ENCODE results near the gene CCDC85B.
"Not testable (repeated sequence)": the region's sequence is repeated elsewhere in the genome, so short reads cannot be mapped to it uniquely, and the experiment has no call there.

Gene CCDC85B
- total RNA-seq = 35.0 to 46.7 (median 39.0) reads per million in 3 experiments

DNA sequence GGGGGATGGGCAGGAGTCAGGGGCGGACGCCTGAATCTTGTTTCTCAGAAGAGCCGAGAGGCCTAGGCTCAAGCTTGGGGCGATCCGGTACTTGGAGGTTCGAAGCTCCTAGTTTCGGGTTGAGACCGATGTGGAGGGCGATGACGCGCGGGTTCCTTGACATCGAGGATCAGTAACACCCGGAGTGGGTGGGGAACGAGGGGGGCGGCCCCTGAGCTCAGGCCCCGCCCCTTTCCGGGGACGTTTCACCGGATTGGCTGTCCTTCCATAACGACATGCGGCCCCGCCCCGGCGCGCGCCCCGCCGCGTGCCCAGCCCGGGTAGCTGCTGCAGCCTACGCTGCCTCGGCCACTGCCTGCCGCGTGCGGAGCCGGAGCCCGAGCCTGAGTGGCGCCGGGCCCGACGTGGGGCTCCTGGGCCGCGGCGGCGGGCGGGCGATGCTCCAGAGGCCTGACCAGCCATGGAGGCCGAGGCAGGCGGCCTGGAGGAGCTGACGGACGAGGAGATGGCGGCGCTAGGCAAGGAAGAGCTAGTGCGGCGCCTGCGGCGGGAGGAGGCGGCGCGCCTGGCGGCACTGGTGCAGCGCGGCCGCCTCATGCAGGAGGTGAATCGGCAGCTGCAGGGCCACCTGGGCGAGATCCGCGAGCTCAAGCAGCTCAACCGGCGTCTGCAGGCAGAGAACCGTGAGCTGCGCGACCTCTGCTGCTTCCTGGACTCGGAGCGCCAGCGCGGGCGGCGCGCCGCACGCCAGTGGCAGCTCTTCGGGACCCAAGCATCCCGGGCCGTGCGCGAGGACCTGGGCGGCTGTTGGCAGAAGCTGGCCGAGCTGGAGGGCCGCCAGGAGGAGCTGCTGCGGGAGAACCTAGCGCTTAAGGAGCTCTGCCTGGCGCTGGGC lies at the start of gene CCDC85B:
CCDC85B (plus strand) TSS at position 350 of the 895 bp plus-strand sequence; CDS start at position 461, 111 bp downstream.
- DNase-seq = peak; percentile 98

DNA sequence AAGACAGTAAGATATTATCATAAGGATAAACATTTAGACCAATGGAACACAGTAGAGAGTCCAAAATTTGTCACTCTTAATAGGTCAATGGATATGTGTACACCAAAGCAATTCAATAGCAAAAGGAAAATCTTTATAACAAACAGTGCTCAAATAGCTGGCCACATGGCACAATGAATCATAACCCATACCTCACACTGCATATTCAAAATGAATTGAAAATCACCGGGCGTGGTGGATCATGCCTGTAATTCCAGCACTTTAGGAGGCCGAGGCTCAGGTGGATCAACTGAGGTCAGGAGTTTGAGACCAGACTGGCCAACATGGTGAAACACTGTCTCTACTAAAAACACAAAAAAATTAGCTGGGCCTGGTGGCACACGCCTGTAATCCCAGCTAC lies 48.3 kb upstream of the CCDC85B start:
- DNase-seq = no peak

- DNase-seq = no peak
These were observed 46.7 kb upstream of the CCDC85B start for GRCh38 chr11:65843811-65844210.

GRCh38 chr11:65844231-65844872 lies 46.1 kb upstream of the CCDC85B start:
- DNase-seq = no peak

DNA sequence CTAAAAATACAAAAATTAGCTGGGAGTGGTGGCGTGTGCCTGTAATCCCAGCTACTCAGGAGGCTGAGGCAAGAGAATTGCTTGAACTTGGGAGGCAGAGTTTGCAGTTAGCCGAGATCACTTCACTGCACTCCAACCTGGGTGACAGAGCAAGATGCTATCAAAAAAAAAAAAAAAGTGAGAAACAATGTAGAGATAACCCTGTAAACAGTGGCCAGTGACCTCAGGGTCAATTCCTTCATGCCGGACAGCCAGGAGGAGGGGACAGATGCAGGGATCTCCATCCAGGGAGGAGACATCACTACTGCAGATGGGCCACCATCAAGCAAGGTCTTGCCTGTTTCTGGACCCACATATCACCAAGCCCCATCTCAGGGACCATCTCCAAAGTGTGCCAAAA lies 42.7 kb upstream of the CCDC85B start:
- DNase-seq = no peak

GRCh38 chr11:65848693-65849092 lies 41.8 kb upstream of the CCDC85B start:
- DNase-seq = not testable (repeated sequence)

GRCh38 chr11:65849366-65849765 lies 41.1 kb upstream of the CCDC85B start:
- no peak for DNase-seq

DNA sequence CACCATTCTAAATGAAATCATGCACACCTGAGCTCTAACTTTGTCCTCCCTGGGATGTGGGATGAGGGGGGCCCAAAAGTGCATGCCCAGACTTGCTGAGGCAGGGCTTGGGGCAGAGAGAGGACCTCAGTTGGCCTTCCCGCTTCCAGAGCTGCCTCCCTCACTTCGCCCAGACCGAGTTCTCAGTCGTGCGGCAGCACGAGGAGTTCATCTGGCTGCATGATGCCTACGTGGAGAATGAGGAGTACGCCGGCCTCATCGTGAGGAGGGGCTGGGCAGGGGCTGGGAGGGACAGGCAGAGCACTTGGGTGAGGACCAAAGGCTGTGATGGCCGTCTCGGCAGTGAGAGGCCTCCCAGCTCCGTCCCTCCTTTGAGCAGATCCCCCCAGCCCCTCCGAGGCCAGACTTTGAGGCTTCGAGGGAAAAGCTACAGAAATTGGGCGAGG lies 40.7 kb upstream of the CCDC85B start:
- no peak for DNase-seq

DNA sequence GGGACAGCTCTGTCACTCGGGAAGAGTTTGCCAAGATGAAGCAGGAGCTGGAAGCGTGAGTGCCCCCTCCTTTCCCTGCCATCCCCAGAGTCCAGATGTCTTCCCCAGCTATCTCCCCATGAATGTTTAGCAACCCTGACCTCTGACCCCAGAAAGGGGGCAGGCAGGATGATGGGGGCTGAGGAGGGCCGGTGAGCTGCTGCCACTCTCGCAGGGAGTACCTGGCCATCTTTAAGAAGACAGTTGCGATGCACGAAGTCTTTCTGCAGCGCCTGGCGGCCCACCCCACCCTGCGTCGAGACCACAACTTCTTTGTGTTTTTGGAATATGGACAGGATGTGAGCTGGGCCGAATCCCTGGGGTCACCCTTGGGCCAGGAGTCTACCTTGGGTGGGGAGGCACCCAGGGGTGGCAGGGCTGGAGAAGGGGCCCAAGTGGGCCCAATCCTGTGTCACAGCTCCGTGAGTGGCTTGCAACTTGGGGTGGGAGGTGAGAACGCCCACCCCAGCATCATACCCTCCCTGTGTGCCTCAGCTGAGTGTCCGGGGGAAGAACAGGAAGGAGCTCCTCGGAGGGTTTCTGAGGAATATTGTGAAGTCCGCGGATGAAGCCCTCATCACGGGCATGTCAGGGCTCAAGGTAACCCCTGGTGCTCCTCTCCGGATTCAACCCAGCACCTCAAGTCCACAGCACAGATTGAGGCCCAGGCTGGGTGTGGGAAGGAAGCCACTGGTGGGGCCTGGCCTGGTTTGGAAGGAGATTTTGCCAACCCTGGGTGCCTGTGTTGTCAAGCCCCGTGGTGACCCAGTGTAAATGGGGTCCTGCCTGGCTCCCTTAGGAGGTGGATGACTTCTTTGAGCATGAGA lies 40.0 kb upstream of the CCDC85B start:
- no peak for DNase-seq

DNA sequence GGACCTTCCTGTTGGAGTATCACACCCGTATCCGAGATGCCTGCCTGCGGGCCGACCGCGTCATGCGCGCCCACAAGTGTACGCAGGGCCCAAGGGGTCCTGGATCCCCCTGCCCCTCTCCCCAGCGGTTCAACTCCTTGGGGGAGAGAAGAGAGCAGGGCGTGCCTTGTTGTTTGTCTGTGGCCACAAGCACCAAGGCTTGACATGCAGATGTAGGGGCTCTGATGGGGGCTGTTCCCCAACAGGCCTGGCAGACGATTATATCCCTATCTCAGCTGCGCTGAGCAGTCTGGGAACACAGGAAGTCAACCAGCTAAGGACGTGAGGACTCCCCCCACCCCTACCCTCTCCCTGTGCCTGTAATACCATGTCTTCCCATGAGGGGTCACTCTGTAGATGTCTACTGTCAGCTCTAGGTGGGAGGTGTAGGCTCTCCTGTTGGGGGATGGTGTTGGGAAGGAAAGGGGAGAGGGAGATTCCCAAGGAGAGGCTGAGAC lies 39.3 kb upstream of the CCDC85B start:
- no peak for DNase-seq

- DNase-seq = no peak
These were observed 38.5 kb upstream of the CCDC85B start for GRCh38 chr11:65851811-65852507.

DNA sequence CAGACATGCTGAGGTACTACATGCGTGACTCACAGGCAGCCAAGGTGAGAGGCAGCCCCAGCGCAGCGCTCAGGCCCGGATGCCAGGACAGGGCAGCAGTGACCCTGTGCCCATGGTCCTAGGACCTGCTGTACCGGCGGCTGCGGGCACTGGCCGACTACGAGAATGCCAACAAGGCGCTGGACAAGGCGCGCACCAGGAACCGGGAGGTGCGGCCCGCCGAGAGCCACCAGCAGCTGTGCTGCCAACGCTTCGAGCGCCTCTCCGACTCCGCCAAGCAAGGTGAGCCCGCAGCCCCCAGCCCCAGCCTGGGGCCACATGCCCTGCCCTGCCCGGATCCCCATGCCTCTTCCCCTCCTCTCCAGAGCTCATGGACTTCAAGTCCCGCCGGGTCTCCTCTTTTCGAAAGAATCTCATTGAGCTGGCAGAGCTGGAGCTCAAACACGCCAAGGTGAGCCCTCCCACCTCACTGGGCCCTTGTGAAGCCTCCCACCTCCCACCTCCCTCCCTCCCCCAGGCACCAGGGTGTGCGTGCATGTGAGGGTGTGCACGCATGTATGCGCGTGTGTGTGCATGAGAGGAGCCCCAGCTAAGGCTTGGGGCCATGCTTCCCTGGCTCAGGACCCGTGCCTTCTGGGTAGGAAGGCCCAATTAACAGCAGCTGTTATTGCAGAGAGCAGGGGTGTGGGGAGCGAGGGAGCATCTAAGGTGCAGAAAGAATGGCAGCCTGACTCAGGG lies 37.8 kb upstream of the CCDC85B start:
- no peak for DNase-seq

DNA sequence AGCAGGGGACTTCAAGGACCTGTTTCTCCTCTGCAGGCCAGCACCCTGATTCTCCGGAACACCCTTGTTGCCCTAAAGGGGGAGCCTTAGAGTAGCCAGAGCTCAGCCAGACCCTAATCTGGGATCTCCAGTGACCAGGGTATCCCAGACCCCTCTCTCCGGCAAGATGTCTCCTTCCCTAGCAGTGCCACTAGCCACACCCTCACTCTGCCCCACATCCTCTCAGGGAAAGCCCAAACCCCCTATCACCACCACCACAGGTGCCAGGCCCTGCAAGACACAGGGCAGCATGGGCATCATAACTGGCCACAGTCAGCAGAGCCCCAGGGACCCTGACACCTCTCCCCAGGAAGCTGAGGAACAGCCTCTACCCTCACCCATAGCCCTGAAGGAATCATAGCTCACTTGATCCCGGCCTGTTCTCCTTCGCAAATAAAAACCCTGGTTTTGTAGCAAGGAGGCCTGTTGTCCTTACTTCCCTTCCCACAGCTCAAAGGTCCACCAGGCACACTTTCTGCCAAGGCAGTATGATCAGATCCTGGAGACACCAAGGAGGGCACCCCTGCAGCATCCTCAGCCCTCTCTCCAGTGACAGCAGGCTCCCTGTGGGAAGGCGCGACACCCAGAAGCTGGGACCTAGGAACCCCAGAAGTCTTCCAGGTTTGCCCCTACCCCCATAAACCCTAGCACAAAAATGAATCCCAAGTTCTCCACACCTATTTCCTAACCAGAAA lies 37.1 kb upstream of the CCDC85B start:
- DNase-seq = no peak

DNA sequence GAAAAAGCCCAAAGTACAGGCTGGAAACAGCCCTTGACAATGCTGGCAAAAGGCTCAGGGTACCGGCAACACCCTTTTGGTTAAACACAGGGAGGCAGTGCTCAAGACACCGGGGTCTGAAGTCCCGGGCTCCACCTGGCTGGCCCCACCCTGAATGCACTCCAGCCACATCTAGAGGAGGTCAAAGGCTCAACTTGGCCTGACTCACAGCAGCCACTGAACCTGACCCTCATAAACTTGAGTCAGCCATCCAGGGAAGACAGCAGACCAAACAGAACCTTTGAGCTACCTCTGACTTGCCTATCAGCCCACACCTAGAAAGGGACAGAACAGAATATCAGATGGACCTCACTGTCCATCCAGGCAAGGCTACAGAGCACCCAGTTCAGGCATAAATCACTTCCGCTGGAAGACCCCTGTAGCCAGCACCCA lies 36.3 kb upstream of the CCDC85B start:
- no peak for DNase-seq

GRCh38 chr11:65854852-65855837 lies 35.3 kb upstream of the CCDC85B start:
- DNase-seq = no peak

DNA sequence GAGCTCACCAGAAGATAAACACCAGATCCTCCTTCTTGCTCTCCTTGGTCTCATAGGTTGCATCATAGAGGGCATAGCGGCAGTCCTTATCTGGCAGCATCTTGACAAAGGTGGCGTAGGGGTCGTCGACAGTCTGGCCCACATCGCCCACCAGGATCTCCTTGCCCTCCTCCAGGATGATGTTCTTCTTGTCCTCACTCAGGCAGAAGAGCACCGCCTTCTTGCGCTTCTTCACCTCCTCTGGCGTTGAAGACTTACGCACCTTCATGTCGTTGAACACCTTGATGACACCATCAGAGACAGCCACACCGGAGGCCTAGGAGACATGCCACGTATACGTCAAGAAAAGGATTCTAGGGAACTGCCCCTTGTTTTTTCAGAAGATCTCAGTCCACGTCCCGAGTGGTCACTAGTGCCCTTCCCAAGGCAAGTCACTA lies 34.5 kb upstream of the CCDC85B start:
- no peak for DNase-seq

GRCh38 chr11:65856689-65857499 lies 33.6 kb upstream of the CCDC85B start:
- peak; percentile 82 for DNase-seq

GRCh38 chr11:65857500-65857852 lies 33.0 kb upstream of the CCDC85B start:
- peak; percentile 62 for DNase-seq
